HG03457 (cell line): Measurements from ENCODE around the gene EIF4EBP2.

Experiments used
- ATAC-seq: cut with Tn5 transposase; IDR thresholded peaks from one replicate; pipeline ENCODE4 v1.9.1; 2021; ENCODE audit warnings: moderate number of reproducible peaks; ENCODE audit not compliant: unreplicated experiment

EIF4EBP2 gene

DNA sequence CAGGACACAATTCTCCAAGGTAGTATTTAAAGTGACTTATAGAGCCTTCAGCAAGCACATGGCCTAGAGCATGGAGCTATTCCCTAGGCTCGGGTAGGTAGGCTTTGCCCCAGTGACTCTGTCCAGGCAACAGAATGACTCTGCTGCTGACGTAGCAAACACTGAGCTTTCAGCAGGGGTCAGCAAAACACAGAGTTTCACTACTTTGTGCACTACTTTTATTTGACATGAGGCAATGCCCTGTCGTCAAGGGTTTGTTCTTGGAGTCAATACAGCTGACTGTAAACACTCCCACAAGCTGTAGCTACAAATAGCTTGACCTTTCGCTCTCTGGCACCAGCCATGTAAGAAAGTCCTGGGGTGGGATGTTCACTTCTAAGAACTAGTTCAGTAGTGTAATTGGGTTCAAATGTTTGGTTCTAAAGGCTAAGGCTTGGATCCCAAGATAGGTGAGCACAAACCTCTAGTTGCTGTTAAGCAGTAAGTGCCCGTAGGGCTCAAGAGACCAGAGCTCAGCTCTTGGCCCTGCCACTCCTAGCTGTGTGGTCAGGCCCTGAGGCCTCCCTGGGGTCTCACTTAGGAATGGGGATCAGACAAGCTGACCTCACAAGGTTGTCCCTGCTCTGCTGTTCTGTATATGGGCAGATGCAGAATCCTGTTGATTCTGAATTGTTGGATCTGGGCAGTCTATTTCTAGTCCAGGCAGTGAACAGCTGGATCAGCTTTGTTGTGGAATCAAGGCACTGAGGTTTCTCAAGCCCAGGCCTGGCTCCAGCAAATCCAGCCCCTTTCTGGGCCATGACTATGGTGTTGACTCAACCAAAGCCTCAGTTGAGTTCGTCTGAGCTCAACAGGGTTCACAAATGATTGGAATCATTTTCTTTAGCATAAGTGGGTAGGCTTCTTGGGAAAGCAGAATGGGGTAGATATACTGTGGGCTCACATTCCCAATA is 26.8 kb downstream of the EIF4EBP2 start:
- ATAC-seq = no peak

DNA sequence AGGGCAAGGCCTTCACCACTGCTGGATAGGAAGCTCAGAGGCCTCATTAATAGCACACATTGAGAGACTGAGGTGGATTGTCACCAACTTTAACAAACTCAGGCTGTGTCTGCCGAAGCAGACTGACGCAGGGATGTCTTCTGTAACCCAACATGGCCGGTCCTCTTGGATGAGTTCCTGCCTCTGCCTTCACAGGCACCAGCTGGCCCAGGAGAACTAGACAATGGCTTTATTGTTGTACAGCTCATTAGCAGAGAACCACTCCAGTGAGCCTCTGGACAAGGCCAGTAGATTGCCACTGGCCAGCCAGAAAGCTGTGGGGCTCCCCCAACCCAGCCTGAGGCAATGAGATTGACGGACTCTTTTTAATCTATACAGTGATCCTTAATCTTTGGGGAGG is 28.2 kb downstream of the EIF4EBP2 start:
- ATAC-seq = no peak

DNA sequence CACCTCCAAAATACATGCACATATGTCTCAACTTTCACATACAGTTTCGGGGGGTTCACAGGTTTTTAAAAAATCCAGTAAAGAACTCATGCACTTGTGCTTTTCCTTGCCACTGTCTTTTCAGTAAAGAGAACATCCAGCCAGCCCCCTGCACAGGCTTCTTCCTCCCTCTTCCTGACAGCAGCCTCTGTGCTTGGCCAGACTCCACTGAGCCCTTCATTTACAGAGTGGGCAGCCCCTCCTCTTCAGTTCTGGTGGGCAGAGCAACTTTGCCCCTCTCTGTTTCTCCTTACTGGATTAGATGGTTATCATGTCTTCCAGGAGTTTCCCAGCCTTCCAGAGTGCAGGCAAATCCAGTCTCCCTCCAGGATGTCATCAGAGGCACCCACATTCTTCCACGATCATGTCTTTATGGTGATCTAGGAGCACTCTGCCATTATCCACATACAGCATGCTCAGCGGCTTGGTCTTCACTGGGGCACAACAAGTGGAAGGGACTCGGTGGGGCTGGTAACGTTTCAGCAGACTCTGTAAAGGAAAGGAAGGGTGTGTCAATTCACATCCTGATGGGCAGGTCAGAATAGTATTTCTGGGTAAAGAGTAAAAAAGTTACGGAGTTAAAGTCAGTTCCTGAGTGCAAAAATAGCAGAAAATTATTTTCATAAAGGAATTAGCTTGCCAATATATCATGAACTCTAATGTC is 28.8 kb downstream of the EIF4EBP2 start:
- ATAC-seq = no peak

DNA sequence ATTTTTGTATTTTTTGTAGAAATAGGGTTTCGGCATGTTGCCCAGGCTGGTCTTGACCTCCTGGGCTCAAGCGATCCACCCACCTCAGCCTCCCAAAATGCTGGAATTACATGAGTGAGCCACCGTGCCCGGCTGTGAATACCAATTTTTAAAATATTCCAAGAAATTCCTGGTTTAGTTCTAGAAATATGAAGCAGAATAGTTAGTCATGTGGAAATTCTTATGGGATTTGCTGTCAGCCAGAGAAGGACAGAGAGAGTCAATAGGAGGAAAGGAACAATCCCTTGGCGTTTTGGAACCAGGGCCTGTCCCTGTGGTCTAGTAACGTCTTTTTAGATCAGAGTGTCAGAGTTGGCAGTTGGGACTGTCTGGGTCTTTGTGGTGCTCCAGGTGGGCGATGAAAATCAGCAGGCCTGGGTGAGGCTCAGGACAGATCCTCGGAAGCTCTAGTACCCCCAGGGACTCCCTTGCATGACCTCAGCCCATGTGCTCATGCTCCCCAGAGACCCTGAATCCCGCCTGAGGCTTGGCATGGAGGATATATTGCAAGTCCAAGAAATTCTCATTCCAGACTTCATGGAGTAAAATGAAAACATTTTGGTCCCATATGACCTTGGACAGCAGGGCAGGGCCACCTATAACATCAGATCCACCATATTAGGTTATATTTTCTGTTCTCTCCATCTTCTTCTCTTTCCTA is 29.8 kb downstream of the EIF4EBP2 start:
- no peak for ATAC-seq

DNA sequence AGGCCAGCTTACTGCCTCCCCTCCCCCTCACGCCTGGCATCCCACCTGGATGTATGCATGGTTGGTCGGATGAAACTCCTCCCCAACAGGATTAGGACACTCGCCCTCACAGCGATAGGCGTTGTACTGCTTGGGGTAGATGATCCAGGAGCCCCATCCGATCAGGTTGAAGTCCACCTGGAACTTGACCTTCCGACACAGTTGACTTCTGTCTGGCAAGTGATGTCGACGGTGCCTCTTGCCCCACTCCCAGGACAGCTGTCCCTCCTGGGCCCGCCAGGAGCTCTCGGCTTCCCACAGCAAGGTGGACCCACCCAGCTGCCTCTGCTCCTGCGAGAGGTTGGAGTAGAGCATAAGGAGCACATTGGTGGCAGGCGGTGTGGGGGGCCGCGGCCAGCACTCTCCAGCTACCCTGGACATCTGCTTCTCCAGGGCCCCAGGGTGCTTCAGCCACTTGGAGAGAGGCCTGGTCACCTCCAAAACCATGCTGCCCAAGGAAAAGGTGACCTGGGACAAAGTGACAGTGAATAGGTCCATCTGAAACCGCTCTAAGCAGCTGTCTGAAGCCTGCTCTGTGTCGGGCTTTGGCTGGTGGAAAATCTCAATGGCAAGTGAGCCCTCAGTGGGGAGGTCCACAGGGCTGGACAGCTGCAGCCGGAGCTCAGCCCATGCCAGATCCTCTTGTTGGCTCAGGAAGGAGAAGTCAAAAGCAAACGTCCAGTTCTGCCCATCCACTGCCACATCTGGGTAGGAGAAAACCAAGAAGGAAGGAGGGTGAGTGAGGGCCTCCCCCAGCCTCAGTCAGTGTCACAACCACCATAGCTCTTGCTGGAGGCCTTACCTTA is 31.5 kb downstream of the EIF4EBP2 start:
- no peak for ATAC-seq

DNA sequence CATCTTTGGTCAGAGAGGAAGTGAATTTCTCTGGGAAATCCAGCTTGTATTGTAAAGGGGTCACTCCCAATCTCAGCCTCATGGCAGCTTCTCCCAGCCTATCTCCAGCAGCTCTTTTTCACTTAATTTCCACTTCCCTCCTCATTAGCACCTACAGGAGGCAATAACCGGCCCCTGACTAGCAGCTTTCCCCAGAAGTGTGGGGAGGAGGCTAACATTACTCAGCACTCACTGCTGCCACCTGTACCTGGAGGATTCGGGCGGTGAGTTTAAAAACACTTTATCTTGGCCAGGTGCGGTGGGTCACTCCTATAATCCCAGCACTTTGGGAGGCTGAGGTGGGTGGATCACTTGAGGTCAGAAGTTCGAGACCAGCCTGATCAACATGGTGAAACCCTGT is 33.8 kb downstream of the EIF4EBP2 start:
- no peak for ATAC-seq

DNA sequence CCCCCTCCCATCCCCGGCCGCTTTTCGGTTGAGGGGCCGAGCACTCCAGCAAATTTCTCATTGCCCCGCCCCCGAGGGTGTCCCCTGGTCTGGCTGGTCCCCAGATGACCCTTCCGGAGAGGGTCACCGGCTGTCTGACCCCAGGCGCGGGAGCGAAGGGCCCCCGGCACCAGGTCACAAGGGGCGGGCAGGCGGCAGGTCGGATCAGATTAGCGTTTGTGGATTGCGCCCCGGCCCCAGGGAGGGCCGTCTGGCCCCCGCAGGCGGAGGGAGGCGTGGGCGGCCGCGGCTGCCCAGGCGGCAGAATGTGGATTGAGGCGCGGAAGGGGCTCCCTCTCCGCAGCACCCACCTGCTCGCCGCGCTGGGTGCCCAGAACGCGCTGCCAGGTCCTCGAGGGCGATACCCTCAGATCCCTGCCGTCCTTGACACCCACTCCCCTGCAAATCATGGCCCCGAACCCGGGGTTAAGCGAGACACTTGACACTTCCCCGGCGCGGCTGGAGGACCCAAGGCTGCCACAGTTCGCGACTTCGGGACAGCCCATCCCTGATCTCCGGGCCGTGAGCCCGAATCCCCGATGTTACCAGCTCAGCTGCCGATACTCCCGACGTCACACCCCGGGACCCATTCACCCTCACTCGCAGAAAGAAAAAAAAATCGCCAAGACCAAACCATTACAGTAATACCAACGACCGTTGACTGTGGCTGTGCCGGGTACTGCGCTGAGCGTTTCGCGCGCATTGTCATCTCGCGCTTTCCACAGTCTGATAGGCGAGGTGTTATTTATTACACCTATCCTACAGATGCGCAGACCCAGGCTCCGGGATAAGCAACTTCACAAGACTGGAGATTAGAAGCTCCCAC is 36.6 kb downstream of the EIF4EBP2 start:
- ATAC-seq = no peak

DNA sequence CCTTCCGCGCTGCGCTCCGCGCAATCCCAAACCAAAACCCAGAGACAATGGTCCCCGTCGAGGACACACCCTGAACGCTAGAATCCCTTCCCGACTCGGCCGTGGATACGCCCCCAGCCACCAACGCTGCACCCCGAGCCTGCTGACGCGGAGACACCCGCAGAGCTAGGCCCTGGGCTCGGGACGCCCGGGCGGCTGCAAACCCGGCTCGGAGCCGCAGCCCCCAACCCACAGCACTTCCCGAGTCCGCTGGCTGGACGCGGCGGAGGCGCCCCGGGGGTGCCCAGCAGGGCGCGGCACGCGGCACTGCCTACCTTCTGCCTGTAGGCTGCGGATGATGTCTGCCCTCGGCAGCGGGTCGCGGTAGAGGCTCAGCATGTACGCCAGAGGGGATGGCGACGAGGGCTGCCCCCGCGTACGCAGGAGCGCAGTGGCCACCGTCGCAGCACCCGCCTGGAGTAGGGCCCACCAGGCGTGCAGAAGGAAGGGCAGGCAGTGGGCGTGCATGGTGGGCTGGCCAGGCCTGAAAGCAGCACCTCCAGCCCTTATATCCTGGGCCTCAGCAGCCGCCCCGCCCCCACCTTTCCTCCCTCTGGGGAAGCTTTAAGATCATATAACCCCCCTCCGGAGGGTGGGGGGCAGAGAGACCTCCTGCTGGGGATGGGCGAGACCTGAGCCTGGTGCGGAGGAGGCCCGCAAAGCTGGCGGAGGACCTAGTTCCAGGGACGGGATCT is 37.4 kb downstream of the EIF4EBP2 start, which contains the start of gene NODAL:
NODAL (minus strand) TSS at position 521 of the 734 bp plus-strand sequence; CDS start at position 507, 14 bp downstream.
- no peak for ATAC-seq

DNA sequence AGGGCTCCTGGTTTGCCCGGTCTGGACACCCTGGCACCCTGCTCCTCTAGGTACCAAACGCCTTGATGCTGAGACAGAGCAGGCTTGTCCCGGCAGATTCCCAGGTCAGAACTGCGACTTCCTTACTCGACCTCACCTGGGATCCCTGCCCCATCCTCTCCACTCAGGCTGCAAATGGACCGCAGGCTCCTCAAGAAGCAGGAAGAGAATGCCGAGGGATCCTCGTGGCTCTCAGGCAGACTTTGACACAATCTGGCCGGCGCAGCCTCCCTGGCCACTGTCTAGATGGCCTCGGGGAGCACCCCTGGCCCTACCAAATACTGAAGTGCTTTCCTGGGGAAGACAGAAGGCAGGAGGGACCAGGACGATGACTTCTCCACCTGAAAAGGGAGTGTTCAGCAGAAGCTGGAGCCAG is 38.0 kb downstream of the EIF4EBP2 start:
- ATAC-seq = no peak

DNA sequence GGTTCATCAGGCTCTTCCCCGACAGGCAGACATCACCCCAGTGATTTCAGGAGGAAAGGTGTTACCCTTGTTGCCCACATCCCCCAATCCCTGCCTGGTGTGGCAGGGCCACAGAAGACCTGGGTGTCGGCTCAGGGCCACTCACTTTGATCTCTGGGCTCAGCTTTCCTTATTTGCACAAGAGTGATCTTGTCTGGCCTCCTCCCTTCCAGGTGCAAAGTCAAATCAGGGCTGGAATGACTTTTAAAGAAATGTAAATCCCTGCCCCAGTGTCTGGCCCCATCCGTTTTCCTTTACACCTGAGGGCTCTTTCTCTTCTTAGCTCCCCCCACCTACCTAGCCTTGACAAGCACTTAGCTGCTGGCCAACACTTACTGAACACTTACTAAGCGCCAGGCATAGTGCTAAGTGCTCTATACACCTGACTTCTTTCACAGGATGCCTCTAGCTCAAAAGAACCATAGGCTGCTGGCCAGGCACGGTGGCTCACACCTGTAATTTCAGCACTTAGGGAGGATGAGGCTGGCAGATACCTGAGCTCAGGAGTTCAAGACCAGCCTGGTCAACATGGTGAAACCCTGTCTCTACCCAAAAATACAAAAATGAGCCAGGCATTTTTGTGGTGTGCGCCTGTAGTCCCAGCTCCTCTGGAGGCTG is 38.5 kb downstream of the EIF4EBP2 start:
- ATAC-seq = no peak

DNA sequence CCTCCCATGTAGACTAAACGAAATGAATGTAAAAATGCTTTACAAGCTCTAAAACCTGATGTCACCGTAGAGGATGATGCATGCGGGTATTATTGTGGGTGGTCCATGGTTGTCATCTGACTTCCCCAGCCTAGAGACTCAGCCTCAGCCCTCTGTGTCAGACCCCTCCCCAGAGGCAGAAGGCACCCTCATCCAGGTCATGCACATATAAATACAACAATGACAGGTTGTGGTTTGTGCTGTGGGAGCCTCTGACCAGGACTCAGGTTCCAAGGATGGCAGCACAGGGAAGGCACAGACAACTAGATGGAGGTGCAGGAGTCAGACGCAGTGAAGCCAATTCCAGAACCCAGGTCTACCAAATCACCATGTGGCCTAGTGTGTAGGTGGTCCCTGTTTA is 40.8 kb downstream of the EIF4EBP2 start:
- ATAC-seq = no peak

DNA sequence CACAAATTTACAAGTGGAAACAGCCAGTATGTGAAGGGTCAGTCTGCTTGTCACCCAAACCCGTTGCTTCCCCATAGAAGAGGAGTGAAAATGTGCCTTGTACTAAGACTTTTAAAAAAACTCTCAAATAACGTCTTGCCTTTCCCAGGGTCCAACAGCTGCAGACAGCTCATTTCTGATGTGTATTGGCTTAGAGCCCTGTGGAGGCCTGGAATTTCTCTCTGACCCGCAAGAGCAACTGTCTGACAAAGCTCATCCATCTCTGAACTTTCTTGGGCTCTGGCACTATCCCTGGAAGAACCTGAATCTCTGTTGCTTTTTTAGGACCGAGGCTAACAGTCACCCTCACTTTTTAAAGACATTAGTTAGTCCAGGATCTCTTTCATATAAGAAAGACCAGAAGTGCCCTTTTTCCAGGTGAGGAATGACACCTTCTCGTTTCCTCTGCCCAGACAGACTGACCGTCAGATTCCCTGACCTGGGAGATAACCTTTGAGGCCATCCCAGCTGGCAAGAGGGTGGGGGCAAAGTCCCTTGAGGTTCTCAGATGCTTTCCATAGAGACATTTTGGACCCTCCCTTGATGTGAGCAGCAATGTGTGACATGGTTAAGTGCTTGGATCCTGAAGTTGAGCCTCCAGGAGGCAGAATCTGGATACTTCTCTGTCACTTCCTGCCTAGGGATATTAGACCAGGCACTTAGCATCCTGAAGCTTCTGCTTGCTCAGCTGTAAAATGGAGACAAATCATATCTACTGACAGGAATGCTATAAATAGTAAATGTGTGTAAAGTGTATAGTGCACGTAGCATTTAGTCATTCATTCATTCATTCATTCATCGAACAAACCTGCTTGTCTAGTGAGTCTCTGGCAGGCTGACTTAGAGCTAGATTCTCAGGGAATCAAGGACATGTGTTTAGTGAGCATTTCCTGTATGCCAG is 42.0 kb downstream of the EIF4EBP2 start:
- ATAC-seq = no peak

DNA sequence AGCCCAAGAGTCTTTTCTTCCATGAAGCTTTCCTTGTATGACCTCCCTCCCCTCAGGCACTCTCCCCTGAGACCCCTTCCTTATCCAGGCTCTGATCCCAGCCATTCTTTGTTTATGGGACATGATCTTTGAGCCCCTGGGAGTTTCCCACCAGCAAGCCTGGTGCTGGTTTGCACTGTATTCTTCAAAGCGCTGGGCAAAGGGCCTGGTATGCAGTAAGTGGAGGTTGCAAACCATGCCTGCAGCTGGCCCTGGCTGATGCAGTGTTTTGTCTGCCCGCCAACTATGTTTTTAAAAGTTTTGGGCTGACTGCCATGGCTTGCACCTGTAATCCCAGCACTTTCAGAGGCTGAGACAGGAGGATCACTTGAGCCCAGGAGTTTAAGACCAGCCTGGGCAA is 44.3 kb downstream of the EIF4EBP2 start:
- ATAC-seq = no peak

DNA sequence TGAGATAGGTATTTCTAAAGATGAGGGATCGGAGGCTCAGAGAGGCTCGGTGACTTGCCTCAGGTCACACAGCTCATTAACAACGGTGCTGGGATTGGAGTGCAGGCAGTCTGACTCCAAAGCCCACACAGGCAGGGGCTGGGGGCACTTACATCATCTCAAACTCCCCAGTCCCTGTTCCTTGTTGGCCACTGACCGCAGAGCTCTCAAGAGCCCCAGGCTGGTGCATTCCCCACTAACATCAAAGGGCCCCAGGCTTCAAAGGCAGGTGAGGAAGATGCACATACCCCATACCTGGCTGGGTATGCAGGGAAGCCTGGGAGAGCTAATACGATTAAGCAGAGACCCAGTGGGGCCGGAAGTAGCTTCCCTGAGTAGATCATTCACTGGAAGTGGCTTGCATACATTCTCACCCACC is 51.3 kb downstream of the EIF4EBP2 start:
- no peak for ATAC-seq

DNA sequence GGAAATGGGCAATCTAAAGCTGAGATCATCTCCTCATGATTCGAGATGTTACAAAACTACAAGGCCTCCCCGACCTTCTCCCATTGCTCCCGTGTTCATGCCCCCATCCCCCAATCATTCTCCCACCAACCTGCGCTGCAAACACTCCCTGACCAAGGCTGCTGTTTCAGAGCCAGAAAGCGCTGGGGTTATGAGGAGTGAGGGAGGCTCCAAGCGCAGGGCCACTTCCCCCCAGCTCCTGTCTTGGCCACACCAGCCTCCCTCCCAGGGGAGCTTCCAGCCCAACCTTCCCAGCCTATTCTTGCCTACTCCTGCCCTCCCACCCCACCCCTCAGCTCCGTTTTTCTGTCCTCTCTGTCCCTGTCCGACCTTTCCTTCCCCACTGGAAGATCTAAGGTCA is 52.2 kb downstream of the EIF4EBP2 start:
- ATAC-seq = no peak

DNA sequence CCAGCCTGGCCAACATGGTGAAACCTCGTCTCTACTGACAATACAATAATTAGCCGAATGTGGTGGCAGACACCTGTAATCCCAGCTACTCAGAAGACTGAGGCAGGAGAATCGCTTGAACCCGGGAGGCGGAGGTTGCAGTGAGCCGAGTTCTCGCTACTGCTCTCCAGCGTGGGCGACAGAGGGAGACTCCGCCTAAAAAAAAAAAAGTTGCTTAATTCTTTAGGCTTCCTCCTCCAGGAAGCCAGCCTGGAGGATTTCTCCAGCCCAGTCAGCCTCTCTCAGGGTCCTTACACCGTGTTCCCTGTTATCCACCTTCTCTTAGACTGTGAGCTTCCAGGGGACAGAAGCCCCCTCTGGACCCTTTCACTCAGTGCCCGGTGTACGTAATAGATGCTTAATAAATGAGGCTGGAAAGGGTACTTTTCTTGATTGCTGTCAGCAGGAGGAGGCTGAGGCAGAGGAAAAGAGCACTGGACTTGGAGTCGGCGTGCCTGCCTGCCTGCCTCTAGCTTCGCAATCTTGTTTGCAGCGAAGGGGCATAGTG is 53.9 kb downstream of the EIF4EBP2 start:
- no peak for ATAC-seq
